Fibroblast of the conjunctiva (primary cell): Measurements from ENCODE around the gene MKLN1.

Source experiments
- DNase-seq: peaks from one replicate; pipeline ENCODE4 v3.0.0-alpha.2; 2010; ENCODE audit warnings: low read depth

MKLN1 gene

GRCh38 chr7:131522325-131522930 lies 194.8 kb downstream of the MKLN1 start:
- no peak for DNase-seq

- DNase-seq: no peak
Observed at GRCh38 chr7:131524115-131524514, 196.4 kb downstream of the MKLN1 start.

- no peak for DNase-seq
Observed at GRCh38 chr7:131524703-131525102, 197.0 kb downstream of the MKLN1 start.

GRCh38 chr7:131525820-131526219 lies 198.1 kb downstream of the MKLN1 start:
- DNase-seq: no peak

- DNase-seq: no peak
Observed at GRCh38 chr7:131527456-131527855, 199.8 kb downstream of the MKLN1 start.

GRCh38 chr7:131529179-131529578 lies 201.5 kb downstream of the MKLN1 start:
- DNase-seq: no peak

GRCh38 chr7:131529617-131530016 lies 201.9 kb downstream of the MKLN1 start:
- DNase-seq: no peak

GRCh38 chr7:131530137-131530536 lies 202.5 kb downstream of the MKLN1 start:
- no peak for DNase-seq

GRCh38 chr7:131532570-131533091 lies 205.0 kb downstream of the MKLN1 start:
- DNase-seq: no peak

- no peak for DNase-seq
Observed at GRCh38 chr7:131533151-131533559, 205.5 kb downstream of the MKLN1 start.

GRCh38 chr7:131533566-131534561 lies 206.2 kb downstream of the MKLN1 start:
- no peak for DNase-seq

GRCh38 chr7:131536361-131536849 lies 208.7 kb downstream of the MKLN1 start:
- DNase-seq: no peak

- DNase-seq: no peak
Observed at GRCh38 chr7:131537571-131537978, 209.9 kb downstream of the MKLN1 start.

- no peak for DNase-seq
Observed at GRCh38 chr7:131538071-131538812, 210.6 kb downstream of the MKLN1 start.

GRCh38 chr7:131538813-131539179 lies 211.1 kb downstream of the MKLN1 start:
- no peak for DNase-seq

GRCh38 chr7:131540491-131541162 lies 213.0 kb downstream of the MKLN1 start:
- no peak for DNase-seq

- DNase-seq: no peak
Observed at GRCh38 chr7:131543298-131543697, 215.6 kb downstream of the MKLN1 start.

- DNase-seq: no peak
Observed at GRCh38 chr7:131544021-131544420, 216.3 kb downstream of the MKLN1 start.

GRCh38 chr7:131544449-131545301 lies 217.0 kb downstream of the MKLN1 start:
- DNase-seq: no peak

GRCh38 chr7:131546126-131546525 lies 218.4 kb downstream of the MKLN1 start:
- no peak for DNase-seq
